Hepatocyte (in vitro differentiated cells): ENCODE results near the gene RANBP3L.

ENCODE experiments used
- EZH2 ChIP-seq: fragments of 200-600 bp; sonication (generic); IDR thresholded peaks from 2 replicates; pipeline ENCODE4 v1.6.1; 2016; ENCODE audit warnings: antibody characterized with exemption, mild to moderate bottlenecking, borderline replicate concordance
- TF ChIP-seq, protein P1 (sequence below): fragments of 200-600 bp; sonication (generic); IDR thresholded peaks from 2 replicates; pipeline ENCODE4 v1.5.1; 2016; ENCODE audit warnings: antibody characterized with exemption, mild to moderate bottlenecking; ENCODE audit not compliant: poor library complexity

- TF ChIP-seq, protein P1, sequence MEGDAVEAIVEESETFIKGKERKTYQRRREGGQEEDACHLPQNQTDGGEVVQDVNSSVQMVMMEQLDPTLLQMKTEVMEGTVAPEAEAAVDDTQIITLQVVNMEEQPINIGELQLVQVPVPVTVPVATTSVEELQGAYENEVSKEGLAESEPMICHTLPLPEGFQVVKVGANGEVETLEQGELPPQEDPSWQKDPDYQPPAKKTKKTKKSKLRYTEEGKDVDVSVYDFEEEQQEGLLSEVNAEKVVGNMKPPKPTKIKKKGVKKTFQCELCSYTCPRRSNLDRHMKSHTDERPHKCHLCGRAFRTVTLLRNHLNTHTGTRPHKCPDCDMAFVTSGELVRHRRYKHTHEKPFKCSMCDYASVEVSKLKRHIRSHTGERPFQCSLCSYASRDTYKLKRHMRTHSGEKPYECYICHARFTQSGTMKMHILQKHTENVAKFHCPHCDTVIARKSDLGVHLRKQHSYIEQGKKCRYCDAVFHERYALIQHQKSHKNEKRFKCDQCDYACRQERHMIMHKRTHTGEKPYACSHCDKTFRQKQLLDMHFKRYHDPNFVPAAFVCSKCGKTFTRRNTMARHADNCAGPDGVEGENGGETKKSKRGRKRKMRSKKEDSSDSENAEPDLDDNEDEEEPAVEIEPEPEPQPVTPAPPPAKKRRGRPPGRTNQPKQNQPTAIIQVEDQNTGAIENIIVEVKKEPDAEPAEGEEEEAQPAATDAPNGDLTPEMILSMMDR = no peak
- no peak for TF ChIP-seq EZH2
Measured at GRCh38 chr5:36253575-36253974, 48.1 kb downstream of the RANBP3L start.
